WERI-Rb-1 (cell line): ENCODE measurements around the gene EHD2.
"Not testable (repeated sequence)": the region's sequence is repeated elsewhere in the genome, so short reads cannot be mapped to it uniquely, and the experiment has no call there.

Experiments used
- DNase-seq: peaks from one replicate; pipeline ENCODE4 v3.0.0-alpha.2; 2020
- H3K27ac ChIP-seq: fragments of 250-450 bp; sonication (Bioruptor Pico); 2 replicates; pipeline ENCODE4 v1.5.1; 2020; ENCODE audit warnings: mild to moderate bottlenecking, moderate library complexity
- H3K27me3 ChIP-seq: fragments of 250-450 bp; sonication (Bioruptor Pico); 2 replicates; pipeline ENCODE4 v1.5.1; 2021; ENCODE audit warnings: mild to moderate bottlenecking, low read depth, moderate library complexity; ENCODE audit not compliant: insufficient read depth, severe bottlenecking
- H3K36me3 ChIP-seq: fragments of 250-450 bp; sonication (Bioruptor Pico); 2 replicates; pipeline ENCODE4 v1.5.1; 2020; ENCODE audit warnings: mild to moderate bottlenecking, moderate library complexity
- H3K4me3 ChIP-seq: 2 replicates; pipeline ENCODE4 v1.5.1; 2011; ENCODE audit warnings: low read depth, mild to moderate bottlenecking, control low read depth, low read length
- H3K9me3 ChIP-seq: fragments of 250-450 bp; sonication (Bioruptor Pico); 2 replicates; pipeline ENCODE4 v1.5.1; 2021; ENCODE audit warnings: mild to moderate bottlenecking, moderate library complexity; ENCODE audit not compliant: severe bottlenecking
- CTCF ChIP-seq: IDR thresholded peaks from 2 replicates; pipeline ENCODE4 v1.5.1; 2011; ENCODE audit warnings: low read depth, mild to moderate bottlenecking, control low read depth, inconsistent platforms, low read length

Gene EHD2

GRCh38 chr19:47762151-47762550 is 48.9 kb downstream of the EHD2 start:
- Histone ChIP-seq H3K36me3 (peaks cover 20% of the 10 kb centered on the region), H3K27ac (no peak overlapping the region), H3K27me3 (no peaks in the 10 kb centered on the region), H3K9me3 (no peaks in the 10 kb centered on the region), H3K4me3 (no peak overlapping the region)
- DNase-seq: no peak
- TF ChIP-seq CTCF: no peak

GRCh38 chr19:47762615-47763308 is 49.5 kb downstream of the EHD2 start:
- no peaks in the 10 kb centered on the region for H3K27me3 ChIP-seq
- no peaks in the 10 kb centered on the region for H3K9me3 ChIP-seq
- H3K36me3 ChIP-seq: peaks cover 14% of the 10 kb centered on the region
- no peak overlapping the region for H3K4me3 ChIP-seq
- DNase-seq: no peak
- no peak for TF ChIP-seq CTCF
- H3K27ac ChIP-seq: no peak overlapping the region

DNA sequence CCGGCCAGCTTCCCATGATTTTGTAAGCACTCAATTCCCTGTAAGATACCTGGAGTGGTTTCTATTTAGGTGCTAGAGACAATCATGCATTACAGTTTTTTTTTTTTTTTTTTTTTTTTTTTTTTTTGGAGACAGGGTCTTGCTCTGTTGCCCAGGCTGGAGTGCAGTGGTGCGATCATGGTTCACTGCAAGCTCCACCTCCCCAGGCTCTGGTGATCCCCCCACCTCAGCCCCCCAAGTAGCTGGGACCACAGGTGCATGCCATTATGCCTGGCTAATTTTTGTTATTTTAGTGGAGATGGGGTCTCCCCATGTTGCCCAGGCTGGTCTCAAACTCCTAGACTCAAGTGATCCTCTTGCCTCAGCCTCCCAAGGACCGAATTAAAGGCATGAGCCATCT is 51.5 kb downstream of the EHD2 start:
- H3K36me3 ChIP-seq, H3K27ac ChIP-seq, H3K27me3 ChIP-seq, DNase-seq, H3K4me3 ChIP-seq, H3K9me3 ChIP-seq: not testable (repeated sequence)

GRCh38 chr19:47765523-47766358 is 52.5 kb downstream of the EHD2 start:
- Histone ChIP-seq H3K36me3 (no peaks in the 10 kb centered on the region), H3K9me3 (no peaks in the 10 kb centered on the region), H3K27ac (peak overlapping the region; percentile 9), H3K27me3 (no peaks in the 10 kb centered on the region), H3K4me3 (no peak overlapping the region; the same call in 1 of the 2 replicates)
- TF ChIP-seq CTCF: peak; percentile 91
- peak; percentile 87 for DNase-seq

- H3K27ac ChIP-seq: no peak overlapping the region
- no peak for DNase-seq
- TF ChIP-seq CTCF: no peak
- H3K9me3 ChIP-seq: no peaks in the 10 kb centered on the region
- no peak overlapping the region for H3K4me3 ChIP-seq
- H3K27me3 ChIP-seq: no peaks in the 10 kb centered on the region
- H3K36me3 ChIP-seq: no peaks in the 10 kb centered on the region
Observed at GRCh38 chr19:47766359-47766620, 53.1 kb downstream of the EHD2 start.

GRCh38 chr19:47766670-47767069 is 53.4 kb downstream of the EHD2 start:
- H3K4me3 ChIP-seq: no peak overlapping the region
- H3K9me3 ChIP-seq: no peaks in the 10 kb centered on the region
- H3K27ac ChIP-seq: no peak overlapping the region
- no peak for DNase-seq
- no peaks in the 10 kb centered on the region for H3K27me3 ChIP-seq
- no peak for TF ChIP-seq CTCF
- H3K36me3 ChIP-seq: no peaks in the 10 kb centered on the region
